T-helper 9 cell (primary cell): Measurements from ENCODE around the gene FARP1.

Experiments used
- DNase-seq: peaks from one replicate; pipeline ENCODE4 v3.0.0-alpha.2; 2020

The FARP1 gene

DNA sequence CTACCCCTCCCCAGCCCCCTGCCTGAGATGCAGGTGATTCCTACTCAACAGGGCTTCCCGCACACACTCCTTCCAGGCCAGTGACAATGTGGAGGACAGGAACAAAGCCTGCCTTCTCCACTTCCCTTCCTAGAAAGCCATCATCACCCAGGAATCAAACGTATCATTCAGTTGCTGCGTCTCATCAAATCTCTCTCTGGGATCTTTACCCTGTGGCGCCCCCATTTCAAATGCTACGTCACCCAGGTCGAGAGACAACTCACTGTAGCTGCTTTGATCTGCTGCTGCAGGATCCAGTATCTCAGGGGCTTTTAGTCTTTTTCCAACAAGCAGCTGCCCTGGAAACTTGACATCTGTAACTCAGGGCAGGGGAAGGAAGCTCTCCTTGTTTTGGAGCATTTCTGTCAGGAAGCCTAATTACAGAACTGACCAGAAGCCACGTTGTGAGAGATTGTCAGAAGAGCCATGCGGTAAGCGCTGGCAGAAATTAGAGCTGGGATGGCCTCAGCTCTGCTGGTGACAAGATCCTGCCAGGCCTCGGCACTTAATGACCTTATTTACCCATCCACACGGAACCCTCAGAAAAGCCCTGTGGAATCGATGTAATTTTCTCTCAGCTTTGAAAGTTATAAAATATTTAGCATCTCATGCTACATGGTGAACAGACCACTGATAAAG, 293.5 kb downstream of the FARP1 start:
- no peak for DNase-seq

GRCh38 chr13:98438246-98439125, 295.6 kb downstream of the FARP1 start:
- DNase-seq: no peak

DNA sequence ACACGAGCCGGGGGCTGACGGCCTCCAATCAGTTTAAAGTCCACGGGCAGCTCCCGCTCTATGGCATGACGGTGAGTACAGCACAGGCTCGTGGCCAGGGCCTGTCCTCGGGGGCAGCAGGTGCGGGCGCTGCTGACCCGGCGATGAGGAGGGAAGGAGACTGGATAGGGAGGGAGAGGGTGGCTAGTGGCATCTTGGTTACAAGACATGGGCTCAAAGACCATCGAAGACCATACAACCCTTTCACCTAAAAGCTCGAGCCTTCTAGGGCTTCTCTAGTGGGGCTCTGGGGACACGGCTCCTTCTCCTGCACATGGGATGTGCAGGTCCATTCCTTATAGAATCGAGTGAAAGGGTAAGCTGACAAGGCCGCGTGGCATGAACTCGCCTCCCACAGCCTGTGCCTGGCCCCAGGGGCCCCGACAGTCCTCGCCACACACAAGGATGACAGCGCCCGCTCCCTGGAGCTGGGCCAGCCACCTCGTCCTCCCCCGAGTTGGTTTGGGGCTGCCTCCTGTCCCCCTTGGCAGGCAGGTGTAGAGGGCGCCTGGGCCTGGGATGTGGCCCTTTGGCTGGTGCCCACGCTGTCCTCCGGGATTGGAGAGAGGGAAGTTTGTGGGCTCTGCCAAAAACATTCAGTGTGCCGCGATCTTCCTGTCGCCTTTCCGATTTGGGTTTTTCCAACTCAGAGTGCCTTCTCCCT, 296.4 kb downstream of the FARP1 start:
- no peak for DNase-seq

DNA sequence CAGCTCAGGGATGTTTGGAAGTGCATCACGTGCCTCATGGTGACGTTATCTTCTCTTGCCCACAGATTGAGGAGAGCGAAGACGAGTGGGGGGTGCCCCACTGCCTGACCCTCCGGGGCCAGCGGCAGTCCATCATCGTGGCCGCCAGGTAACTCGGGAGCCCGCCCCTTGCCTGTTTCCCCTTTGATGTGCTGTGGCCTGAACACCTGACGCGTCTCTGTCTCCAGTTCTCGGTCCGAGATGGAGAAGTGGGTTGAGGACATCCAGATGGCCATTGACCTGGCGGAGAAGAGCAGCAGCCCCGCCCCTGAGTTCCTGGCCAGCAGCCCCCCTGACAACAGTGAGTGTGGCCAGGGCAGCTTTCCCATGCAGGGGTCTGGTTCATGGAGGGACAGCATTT, 297.0 kb downstream of the FARP1 start:
- DNase-seq: no peak

DNA sequence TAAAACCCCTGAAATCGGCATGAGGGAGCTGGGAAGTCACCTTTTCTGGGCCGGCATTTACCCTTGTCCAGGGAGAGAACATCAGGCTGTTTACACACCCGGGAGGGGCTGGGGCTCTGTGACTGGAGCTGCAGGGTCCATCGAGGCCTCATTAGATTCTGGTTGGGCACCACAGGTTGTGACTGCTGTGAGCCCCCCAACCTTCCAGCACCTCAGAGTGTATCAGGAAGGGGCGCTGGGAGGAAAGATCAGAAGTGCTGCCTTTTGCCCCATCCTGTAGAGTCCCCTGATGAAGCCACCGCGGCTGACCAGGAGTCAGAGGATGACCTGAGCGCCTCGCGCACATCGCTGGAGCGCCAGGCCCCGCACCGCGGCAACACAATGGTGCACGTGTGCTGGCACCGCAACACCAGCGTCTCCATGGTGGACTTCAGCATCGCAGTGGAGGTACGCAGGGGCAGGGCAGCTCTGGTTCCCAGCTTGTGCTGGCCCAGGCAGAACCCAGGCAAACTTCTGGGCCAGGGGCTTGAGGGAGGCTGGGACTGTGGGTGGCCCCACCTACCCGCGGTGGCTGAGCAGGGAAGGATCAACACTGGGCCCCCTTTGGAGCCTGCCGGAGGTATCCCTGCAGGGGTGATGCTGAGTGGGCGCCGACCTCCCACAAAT, 297.6 kb downstream of the FARP1 start:
- no peak for DNase-seq

GRCh38 chr13:98441056-98441676, 298.3 kb downstream of the FARP1 start:
- no peak for DNase-seq

GRCh38 chr13:98442391-98443230, 299.7 kb downstream of the FARP1 start:
- DNase-seq: no peak

- no peak for DNase-seq
Measured at GRCh38 chr13:98443329-98443728, 300.4 kb downstream of the FARP1 start.

DNA sequence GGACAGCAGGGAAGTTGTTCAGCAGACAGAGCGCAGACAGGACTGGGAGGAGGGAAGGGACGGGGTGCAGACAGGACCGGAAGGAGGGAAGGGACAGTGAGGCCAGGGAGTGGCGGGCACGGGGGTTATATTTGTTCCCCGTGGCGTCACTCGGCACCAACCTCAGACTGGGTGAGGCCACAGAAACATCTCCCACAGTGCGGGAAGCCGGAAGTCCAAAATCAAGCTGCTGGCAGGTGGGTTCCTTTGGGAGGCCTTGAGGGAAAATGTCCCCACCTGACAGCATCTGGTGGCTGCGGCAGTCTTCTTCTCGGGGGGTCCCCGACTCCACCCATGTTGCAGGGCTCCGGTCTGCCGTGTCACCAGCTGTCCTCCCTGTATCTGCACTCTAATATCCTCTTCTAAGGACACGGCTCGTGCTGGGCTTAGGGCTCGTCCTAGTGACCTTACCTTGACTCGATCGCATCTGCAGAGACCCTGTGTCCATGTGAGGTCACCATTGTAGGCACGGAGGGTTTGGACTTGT, 301.0 kb downstream of the FARP1 start:
- no peak for DNase-seq

DNA sequence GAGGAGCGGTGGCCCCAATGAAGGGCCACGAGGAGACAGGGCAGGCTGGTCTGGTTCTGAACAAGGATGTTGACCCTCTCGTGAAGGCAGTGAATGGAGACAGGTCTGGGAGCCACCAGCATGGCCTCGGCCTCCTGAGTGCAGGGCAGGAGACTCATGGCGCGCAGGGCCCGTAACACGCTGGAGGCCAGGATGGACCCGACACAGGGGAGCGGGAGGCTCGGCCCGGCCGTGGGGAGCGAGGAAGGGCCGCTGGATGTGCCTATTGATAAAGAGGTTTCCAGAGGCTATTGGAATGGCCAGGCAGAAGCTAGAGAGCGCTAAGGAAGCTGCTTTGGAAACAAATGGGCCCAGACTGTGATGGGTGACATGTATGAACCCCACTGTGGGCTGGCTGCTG, 301.5 kb downstream of the FARP1 start:
- no peak for DNase-seq

DNA sequence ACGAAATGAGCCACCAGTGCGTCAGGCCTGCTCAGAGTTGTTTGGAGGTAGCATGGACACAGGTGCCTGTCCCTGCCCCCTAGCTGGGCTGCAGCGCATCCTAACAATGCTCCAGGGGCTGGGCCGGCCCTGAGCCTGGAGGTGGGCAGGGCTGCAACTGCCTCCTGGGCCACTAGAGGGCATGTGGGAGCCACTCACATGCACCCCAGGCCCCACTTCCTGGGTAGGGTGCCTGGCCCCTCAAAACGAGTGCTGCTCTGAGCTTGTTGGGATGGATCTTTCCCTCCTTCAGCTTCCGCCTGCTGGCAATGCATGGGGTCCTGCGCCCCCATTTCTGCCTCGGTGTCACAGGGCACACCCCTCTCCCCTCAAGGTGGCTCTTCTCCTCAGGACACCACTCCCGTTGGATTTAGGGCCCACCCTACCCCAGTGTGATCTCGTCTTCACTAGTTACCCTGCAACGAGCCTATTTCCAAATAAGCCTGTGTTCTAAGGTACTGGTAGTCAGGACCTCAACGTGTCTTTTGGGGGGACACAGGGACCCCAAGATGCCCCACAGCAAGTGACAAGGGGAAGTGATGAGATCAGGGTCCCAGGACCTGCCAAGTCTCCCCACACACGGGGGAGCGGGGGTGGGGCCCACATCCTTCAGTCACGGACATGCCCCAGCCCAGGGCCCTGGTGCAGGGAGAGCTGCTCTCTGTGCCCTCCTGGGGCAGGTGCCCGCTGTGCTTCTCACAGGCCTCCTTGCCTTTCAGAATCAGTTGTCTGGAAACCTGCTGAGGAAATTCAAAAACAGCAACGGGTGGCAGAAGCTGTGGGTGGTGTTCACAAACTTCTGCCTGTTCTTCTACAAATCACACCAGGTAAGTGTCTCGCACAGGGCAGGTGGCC, 302.7 kb downstream of the FARP1 start:
- peak; percentile 74 for DNase-seq

DNA sequence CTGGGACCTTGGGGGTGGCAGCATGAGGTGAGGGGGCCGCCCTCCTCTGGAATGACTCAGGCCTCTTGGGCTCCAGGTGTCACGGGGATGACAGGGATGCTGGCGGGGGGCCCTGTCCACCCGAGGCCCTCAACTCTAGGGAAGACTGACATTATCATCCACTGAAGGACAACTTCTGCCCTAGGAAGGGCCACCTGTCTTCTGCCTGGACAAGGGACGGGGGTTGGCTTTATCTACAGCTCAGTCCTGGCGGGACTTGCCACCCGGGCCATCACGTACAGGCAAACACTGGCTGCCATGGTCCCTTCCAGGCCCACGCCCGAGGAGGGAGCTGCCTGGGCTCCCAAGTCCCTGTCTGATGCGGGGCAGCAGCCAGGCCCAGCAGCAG, 303.3 kb downstream of the FARP1 start:
- no peak for DNase-seq

DNA sequence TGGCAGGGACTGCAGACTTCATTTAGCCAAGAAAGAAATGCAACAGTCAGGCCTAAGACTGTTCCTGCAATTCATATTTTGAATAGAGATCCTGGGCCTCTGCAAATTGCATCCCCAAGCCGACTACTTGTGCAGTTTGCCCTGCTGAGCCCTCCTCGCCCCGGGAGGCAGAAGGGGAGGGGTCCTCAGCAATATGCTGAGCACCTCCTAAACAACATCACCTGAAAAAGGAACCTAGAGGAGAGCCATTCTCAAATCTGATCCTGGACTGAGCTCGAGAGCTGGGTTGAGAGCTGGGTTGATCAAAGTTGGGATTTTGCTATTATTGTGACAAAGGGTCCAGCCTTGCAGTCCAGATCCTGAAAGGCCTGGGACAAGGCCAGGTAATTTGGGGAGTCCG, 304.2 kb downstream of the FARP1 start:
- DNase-seq: no peak

DNA sequence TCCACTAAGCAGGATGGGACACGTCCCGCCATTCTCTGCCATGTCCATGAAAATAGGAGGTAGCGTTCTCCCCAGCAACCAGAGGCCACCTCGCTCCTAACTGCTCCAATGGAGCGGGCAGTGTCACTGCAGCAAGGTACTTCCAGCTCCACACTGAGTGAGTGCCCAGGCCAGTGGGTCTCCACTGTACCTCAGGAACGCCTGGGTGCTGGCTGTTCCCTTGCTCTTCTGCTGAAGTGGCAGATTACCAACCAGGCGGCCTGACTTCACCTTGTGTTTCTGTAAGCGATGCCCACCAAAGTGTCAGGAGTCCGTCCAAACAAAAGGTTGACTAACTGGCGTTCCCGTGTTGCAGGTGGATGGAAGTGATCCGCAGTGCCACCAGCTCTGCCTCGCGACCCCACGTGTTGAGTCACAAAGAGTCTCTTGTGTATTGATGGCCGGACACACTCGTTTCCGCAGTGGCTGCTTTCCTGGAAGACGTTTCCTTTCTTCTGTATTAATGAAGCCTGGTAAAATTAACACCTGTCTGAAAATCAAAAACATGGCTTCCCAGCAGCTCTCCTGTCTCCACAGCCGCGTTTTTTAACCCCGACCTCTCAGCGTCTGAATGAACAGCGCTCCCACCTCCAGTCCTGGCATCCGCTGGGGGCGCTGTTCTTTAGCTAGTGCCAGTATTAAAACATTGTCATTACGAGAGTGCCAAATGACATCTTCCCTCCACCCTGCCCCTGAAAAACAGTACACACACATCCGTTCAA, 305.2 kb downstream of the FARP1 start:
- DNase-seq: peak; percentile 21

DNA sequence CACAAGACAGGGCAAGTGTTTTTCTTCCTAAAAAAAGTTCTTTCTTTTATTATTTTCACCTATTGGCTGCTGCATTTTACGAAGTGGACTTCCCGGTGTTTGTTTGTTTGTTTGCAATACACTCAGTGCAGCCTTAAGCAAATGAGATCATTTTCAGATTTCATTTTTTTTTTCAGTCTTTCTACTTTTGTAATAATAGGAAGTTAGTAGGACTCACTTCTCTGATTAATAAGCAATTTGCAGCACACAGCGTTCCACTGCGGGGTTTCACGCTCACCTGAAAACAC, 305.7 kb downstream of the FARP1 start:
- DNase-seq: no peak

DNA sequence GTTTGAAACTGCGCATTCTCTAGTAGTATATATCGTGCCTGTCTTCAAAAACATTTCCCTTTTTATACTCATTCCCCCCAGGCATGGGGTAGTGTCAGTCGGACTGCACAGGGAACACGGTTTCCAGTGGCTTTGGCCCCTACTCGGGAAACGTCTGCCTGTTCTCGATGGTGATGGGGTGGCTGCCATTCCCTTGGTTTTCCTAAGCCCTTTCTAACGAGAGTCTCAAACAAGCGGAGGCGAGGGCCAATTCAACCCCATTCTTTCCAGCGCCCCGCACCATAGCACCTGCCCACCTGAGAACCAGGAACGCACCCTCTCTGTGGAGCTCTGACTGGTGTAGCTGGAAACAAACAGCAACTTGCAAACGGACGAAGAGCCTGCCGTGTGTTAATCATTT, 306.4 kb downstream of the FARP1 start:
- DNase-seq: no peak

- no peak for DNase-seq
Measured at GRCh38 chr13:98450026-98450425, 307.1 kb downstream of the FARP1 start.

- no peak for DNase-seq
Measured at GRCh38 chr13:98450539-98451111, 307.7 kb downstream of the FARP1 start.

GRCh38 chr13:98451676-98452470, 309.0 kb downstream of the FARP1 start:
- no peak for DNase-seq
